ENCODE results near the gene PAX7.

The PAX7 gene

DNA sequence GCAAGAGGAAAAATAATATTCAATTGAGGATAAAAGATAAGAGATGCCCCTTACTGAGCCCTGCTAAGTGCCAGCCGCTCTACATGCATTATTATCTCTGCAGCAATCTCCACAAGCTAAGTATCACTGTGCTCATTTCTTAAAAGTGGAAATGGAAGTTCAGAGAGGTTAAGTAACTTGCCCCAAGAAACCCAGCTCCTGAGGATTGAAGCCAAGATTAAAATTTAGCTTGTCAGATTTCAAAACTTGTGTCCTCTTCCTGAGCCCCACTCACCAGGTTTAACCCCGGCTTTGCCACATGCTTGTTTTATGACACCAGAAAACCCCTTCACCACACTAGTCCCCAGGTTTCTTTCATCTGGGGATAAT is 11.2 kb upstream of the PAX7 start:
- no peak for FAIRE-seq

DNA sequence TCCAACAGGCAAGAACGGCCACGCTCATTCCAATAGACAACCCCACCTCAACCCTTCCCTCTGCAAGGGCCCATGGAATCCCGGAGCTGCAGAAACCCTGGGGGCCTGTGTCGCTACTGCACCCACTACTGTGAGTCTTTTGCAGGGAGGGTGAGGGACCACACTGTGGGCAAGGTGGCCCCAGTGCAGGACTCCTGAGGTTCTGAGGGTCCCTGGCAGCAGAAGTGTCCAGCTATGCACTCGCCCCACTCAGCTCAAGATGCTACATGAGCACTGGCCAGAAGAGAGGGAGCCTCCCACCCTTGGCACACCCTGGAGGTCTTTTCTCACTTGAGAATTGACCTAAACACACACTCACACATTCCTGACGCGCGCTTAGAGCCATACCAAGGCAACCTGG is 2.1 kb upstream of the PAX7 start:
- FAIRE-seq = no peak

DNA sequence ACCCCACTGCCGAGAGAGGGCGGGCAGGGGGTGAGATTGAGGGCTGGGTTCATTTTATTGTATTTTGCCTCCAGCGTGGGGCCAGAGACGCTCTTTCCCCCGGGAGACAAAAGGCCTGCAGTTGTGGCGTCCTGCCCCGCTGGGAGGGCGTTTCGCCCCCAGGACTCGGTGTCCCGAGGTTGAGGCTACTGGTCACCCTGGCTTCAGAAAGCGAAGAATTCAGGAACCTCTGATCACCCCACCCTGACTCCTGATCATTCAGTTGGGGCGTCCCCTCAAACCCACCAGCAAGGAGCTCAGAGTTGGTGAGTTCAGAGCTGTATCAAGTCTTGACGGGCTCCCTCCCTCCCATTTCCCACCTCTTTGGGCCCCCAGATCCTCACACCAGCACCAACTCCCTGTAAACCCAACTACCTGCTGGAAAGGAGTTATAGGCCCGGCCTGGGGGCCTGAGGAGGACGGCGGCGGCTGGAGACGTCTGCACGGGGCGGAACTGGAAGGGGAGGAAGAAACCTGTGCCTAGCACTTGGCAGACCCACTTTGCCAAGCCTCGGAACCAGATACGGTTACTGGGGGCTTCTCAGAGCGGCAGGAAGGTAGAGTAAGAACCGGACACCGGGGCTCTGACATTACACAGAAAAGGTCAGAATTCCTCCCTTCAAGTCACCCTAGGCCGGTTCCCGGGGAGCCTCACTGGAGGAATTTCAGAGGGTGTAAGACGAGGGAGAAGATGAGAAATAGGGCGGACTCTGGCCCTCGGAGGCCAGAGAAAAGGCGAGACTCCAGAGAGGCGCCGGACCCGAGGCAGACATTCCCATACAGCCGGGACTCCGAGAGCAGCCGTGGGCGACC is 761 bp upstream of the PAX7 start:
- no peak for FAIRE-seq

DNA sequence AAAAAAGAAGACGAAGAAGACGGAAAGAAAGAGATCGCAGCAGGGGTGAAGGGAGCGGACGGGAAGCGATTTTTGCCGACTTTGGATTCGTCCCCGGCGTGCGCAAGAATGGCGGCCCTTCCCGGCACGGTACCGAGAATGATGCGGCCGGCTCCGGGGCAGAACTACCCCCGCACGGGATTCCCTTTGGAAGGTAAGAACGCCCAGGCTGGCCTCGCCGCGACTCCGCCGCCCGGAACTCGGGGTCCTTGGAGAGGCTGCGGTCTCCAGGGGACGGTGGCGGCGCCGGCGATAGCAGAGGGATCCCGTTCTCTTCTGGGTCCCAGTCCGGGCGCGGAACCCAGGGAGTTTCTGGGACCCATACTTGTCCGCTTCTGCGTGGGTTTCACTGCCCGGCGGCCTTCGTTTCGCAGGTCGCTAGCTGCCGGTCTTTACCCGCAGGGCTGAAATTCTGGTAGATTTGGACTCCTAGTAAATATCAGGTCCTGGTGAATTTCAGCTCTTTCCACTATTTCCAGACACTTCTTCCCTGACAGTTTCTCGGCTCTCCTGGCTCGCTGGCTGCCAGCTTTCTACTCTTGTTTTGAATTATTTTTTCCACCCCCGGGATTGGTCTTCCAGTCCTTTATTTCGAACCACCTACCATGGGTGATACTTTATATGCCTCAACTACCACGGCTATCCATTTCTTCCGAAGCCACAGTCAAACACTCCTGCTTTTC is 1.0 kb downstream of the PAX7 start:
- FAIRE-seq = no peak

DNA sequence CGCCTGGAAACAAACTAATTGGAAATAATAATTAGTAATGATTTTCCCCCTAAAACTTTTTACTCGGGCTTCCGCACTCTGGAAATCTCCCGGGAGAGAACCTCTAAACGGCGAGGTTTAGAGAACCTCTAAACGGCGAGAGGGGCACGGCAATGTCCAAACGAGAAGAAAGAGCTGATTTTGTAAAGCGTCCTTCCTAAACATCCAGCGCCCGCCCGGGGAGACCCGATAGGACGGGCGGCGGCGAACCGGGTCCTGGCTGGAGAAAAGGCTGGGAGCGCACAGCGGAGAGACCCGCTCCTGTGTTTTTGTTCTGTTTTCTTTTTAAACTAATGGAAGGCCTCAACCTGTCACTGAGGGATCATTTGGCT is 1.6 kb downstream of the PAX7 start:
- FAIRE-seq = no peak

DNA sequence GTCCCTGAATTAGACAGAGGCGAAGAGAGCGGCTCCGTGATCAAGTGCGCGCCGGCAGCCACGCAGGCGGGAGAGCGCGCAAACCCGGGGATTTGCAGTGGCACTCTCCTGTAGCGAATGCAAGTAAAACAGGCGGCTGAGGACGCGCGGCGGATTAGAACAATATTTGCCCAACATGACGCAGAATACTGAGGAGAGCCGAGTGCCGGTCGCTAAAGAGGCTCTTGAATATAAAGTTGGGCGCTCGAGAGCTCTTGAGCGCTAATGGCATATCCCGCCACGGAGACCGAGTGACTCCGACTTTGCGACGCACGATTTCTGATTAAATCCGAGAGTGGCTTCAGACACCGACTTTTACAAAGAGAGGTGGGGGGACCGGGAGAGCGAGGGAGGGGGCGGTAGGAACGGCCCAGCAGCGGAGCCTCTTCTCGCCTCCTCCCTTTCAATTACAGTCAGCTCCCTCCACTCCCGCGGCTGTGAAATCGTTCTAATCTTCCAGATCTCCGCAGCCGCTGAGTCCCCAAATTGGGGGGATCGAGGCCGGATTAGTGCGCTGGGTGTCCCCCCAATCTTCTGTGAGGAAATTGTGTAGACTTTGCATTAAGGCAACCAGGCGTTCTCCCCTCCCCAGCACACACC is 2.3 kb downstream of the PAX7 start:
- FAIRE-seq = no peak

DNA sequence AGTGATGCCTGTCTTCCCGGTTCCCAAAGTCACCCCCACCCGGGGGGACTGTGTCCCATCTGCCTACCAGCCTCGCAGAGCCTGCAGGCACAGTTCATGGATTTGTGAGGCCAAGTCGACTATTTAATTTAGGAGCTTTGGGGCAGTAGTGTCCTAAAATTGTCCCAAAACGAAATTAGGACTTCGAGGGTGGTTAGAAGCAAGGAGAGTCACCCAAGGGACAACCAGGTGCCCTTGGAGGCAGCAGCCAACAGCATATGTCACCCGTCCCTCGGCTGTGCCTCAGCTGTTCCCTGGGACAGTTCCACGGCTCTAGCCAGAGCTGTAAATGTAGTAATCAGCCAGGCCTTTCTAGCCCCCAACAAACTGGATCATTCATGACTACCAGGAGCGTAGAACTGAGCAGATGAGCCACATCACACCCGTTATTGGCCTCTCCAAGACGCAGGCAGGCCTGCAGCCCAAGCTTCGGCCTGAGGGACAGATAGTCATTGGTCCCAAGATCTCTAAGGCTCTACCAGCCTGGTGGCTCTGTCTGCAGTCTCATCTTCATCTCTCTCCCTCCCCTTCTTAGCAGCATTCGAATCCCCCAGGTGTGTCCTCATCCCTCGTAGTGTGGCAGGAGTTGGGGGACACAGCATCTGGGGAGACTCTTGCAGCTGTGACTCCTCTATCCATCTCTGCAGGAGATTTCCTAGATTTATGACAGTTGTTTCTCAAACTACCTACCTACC is 2.9 kb downstream of the PAX7 start:
- no peak for FAIRE-seq

DNA sequence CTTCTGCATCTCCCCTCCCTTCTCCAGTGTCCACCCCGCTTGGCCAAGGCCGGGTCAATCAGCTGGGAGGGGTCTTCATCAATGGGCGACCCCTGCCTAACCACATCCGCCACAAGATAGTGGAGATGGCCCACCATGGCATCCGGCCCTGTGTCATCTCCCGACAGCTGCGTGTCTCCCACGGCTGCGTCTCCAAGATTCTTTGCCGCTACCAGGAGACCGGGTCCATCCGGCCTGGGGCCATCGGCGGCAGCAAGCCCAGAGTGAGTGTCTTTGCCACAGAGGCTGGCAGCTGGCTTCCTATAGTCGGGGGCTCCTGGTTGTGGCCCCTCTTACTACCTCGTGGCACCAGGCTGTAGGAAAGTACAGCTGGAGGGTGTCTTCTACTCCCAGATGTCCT is 3.6 kb downstream of the PAX7 start:
- FAIRE-seq = no peak

DNA sequence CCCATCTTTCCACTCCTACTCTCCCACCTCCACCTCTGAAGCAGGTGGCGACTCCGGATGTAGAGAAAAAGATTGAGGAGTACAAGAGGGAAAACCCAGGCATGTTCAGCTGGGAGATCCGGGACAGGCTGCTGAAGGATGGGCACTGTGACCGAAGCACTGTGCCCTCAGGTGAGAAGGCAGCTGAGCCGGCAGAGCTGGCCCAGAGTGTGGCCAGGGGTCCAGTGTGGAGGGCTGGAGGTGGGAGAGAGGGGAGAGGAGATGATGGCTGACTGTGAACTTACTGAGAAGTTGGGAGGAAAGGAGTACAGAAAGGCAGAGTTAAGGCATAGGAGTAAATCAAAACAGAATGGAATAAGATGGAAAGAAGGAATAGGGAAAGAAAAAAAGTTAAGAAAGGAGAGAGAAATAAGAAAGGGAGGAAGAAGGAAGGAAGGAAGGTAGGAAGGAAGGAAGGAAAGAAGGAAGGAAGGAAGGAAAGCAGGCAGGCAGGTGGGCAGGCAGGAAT is 4.5 kb downstream of the PAX7 start:
- no peak for FAIRE-seq

DNA sequence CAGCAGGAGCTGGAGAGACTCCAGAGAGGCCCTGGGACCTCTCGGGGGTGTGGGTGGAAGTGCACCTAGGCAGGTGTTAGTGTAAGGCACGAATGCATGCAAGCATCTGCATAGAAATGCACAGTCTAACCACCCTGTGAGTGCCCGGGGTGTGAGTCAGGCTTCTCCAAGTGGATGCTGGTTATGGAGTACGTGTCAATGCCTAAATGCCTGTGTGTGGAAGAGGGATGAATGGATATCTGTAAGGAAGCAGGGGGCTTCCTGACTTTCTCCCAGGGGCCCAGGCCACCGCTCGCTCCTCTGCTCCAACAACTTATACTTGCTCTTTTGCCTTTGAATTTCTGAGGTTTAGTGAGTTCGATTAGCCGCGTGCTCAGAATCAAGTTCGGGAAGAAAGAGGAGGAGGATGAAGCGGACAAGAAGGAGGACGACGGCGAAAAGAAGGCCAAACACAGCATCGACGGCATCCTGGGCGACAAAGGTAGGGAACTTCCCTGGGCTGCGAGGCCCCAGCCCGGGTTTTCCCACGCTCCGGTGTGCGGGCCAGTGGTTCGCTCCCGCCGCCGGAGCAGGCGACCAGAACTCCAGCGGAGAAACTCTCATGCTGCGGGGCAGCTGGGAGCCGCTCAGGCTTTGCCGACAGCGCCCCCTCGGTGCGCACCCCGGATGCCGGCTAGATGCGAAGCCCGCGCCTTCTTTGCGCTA is 5.4 kb downstream of the PAX7 start:
- no peak for FAIRE-seq

DNA sequence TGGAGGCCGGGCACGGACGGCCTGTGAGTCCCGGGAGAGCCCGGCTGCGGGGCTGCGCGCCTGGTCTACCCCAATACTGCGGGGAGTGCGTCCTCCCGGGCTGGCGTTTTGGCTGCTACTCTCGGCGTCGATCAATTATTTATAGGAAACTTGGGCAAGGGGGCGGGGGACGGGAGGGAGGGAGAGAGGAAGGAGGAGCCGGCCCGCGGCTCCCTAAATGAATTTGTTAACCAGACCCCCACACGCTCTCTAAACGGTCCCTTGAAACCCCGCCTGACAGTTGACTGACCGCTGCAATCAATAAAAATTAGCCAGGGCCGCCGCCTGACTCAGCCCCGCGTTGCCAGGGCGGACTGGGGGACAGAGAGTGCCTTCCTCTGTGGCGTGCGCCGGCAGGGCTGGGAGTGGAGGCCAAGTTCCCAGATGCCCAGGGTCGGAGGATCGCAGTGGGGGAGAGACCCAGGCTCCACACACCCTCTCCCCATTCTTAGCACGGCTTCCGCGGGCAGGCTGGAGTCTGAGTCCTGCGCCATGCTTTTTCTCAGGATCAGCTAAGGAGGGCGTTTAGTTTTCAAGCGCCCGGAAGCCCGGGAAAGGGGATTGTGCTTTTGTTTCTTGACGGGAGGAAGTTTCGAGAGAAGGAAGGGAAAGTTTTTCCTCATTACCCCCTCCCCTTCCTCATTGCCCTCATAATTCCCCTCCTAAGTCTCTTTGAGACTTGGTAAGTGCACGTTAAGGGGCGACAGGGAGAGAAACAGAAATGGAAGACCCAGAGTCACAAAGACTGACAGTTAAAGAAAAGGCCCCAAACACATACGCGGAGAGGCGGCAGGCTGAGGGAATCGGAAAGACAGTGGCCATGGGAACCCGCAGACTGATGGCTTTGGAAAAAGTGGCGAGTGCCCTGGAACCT is 6.2 kb downstream of the PAX7 start:
- FAIRE-seq = no peak

DNA sequence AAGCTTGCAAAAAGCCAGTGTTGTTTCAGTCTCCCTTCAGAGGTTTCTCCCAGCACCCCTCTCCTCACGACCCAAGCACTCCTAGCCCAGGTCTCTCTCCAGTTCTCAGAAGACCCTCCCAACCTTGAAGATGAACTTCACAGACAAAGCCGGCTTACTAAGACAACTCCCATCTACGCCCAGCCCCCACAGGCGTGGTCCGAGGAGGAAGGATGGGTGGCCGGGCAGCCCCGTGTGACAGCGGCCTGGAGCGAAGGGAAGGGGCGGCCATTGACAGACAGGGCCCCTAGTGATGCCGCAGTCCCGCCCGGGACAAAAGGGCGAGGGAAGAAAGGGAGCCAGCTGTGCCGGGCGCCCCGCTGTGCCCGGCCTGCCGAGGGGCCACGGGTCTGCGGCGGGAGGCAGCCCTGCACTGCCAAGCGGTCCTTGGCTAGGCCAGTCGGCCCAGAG is 6.9 kb downstream of the PAX7 start:
- FAIRE-seq = no peak

DNA sequence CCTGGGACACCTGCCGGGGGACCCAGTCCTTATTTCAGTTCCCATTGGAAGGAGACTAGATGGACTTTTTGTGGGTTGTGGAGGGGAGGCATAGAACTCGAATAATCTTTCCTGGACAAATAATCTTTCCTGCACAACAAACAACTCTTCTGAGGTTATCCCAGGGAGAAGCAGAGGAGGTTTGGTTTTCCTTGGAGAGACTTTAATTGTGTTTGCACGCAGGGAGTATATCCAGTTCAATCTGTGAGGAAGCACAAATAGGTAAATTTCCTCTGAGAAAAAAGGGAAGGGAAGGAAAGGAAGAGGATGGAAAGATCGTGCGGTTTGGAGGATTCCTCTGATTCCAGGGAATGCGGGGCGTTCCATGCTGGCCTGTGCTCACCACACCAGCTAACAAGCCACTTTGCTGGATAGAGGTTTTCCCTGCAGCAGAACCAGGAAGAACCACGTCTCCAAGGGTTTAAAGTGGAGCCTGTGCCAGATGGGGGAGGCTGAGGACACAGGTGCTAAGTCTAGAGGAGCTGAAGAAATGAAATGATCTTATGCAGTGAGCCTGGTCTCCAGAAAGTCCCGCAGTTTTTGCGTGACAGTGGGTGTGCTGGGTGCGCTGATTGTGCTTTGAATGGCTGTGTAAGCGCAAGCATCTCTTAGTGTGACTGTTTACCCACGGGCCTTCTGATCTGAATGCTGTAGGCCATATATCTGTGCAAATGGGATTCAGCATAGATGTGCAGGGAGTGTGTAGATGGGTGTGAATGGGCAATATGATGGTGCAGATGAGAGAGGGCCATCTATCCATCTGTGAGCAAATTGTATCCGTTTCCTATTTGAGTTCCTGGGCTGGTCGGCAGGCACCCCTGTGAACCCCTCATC is 7.6 kb downstream of the PAX7 start:
- no peak for FAIRE-seq

DNA sequence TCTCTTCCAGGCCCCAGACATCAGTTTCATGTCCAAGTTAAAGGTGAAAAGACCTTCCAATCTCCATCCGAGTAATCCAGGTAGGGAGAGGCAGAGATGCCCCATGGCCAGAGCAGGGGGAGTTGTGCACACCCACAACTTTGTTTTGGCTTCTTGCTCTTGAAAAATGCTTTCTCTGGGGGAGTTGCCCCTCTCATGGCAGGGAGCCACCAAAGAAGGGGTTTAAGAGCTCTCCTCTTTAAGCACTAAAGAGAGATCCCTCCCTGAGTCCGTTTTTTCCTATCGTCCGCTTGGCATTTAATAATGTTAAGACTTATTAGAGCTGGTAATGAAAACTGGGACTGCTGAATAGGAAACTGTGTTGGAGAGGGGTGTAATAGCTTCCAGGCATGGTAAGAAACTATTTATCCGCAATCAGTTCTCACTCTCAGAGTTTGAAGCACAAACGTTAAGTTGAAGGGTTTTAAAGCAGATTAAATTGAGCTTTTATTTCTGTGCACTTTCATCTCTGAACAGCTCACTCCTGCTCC is 8.3 kb downstream of the PAX7 start:
- no peak for FAIRE-seq

DNA sequence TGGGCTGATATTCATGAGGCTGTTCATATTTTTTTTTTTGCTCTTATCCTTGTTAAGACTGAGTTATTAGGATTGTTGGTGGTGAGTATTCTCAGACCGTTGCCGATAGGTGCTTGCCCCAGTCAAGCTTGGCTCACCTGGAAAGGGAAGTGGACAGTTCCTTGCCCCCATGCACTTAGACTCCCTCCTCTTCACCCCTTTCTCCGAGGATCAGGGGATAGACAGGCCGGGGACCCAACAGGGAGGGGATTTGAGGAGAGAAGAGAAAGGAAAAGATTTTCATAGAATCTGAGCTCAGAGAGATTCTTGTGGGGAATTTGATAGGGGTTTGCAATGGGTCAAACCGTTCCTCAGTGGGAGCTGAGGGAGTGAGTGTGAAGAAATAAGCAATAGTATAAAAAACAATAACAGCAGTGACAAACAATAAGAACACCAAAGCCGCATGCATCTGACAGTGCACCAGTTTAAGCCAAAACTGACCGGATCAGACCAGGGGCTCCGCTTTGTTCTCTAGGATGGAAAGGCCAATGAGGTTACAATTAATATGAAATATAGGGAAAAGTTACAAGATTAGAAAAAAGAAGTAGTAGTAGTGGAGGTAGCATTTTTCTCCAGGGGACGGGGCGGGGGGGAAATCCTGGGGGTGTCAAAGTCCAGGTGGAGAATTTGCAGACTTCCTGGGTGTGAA is 8.9 kb downstream of the PAX7 start:
- FAIRE-seq = no peak

DNA sequence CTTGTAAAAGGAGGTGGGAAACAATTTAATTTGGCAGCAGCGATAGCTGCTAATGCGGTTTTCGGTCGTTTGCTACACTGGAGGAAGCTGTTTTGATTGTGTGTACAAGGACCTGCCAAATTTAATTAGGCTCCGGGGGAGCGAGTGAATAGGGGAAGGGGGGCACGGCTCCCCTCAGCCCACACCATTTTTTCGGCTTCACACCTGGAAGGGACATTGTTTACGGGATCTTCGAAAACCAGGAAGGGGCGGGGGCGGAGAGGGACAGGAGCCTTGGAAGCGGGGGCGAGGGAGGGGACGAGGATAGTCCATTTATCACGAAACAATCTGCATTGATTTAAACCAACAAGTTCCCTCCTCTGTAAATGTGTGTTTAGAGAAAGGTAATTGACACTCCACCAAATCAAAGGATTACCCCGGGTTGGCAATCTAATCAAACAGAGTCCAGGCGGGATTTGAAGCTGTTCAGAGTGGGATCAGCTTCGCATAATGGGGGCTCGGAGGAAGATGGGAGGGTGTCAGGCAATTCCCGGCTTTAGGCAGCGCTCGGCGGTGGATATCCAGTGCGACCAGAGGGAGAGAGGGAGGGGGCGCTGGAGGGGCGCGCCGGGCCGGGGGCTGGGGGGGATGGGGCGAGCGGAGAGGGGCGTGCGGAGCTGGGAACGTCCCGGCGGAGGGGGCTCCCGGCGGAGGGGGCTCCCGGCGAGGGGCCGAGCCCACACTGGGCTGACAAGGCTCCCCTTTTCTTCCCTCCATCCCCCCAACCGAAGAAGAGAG is 9.8 kb downstream of the PAX7 start:
- no peak for FAIRE-seq

DNA sequence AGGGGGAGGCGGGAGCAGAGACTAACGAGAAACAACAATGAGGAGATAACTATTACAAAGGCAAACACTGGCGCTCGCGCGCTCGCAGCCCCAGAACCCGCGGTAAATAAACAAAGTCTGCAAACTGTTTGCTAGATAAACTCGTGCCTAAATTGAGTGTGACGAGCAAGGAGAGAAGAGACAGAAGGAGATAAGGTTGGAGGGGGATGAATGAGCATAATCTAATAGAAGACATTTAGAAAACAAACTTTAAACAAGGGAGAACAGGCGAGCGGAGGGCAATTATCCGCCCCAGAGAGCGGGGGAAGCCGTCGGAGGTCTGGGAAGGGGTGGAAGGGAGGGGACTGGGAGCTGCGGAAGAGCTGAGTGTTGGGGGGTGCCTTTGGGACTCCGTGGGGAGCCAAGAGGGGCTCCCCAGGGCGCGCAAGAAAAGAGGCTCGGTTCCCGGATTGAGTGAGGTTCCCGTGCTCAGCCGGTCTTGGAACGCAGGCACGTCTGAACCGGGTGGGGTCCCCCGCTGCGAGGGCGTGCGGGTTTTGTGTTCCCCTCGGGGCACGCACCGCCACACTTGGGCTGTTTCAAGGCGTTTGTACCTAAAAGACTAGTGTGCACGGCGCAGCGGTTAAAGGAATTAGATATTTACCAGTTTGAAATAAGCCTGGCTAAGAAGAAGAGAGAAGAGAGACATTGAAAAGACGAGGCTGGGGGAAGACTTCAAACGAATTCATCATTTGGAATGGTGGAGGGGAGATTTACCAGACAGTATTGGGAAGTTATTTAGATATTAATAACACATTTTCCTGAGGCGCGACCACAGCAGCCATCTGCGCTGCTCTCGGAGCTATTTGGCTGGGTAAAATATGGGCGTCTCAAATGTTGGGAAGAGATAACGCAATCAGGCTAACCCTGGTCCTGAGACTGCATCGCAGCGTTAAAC is 10.6 kb downstream of the PAX7 start:
- FAIRE-seq = no peak

Measured in A204.1 (cell line).